GM19452 (cell line): ENCODE measurements around the gene LRRC10B.

Experiments used
- ATAC-seq: cut with Tn5 transposase; IDR thresholded peaks from one replicate; pipeline ENCODE4 v1.9.1; 2021; ENCODE audit not compliant: unreplicated experiment

Gene LRRC10B

GRCh38 chr11:61507012-61507768, 1.4 kb upstream of the LRRC10B start:
- no peak for ATAC-seq

GRCh38 chr11:61509043-61510029, 787 bp downstream of the LRRC10B start:
- peak; percentile 58 for ATAC-seq

- no peak for ATAC-seq
These were observed 1.8 kb downstream of the LRRC10B start for GRCh38 chr11:61510166-61510919.

GRCh38 chr11:61510974-61511373, 2.4 kb downstream of the LRRC10B start:
- no peak for ATAC-seq

GRCh38 chr11:61511383-61511782, 2.8 kb downstream of the LRRC10B start:
- no peak for ATAC-seq

GRCh38 chr11:61512435-61512834, 3.9 kb downstream of the LRRC10B start:
- ATAC-seq = no peak

GRCh38 chr11:61513143-61513765, 4.7 kb downstream of the LRRC10B start:
- no peak for ATAC-seq

- ATAC-seq = no peak
These were observed 5.7 kb downstream of the LRRC10B start for GRCh38 chr11:61514050-61514917.

GRCh38 chr11:61515686-61516085, 7.1 kb downstream of the LRRC10B start:
- no peak for ATAC-seq

GRCh38 chr11:61516191-61516590, 7.6 kb downstream of the LRRC10B start:
- no peak for ATAC-seq

- ATAC-seq = no peak
These were observed 8.4 kb downstream of the LRRC10B start for GRCh38 chr11:61516675-61517572.

GRCh38 chr11:61518032-61518795, 9.7 kb downstream of the LRRC10B start:
- ATAC-seq = no peak

- ATAC-seq = no peak
These were observed 14.3 kb downstream of the LRRC10B start for GRCh38 chr11:61522881-61523280.

GRCh38 chr11:61524446-61524845, 15.9 kb downstream of the LRRC10B start:
- ATAC-seq = no peak

GRCh38 chr11:61524963-61525587, 16.5 kb downstream of the LRRC10B start:
- ATAC-seq = no peak

GRCh38 chr11:61526229-61526628, 17.7 kb downstream of the LRRC10B start:
- no peak for ATAC-seq

- no peak for ATAC-seq
These were observed 18.6 kb downstream of the LRRC10B start for GRCh38 chr11:61526956-61527731.
